Neural crest cell (in vitro differentiated cells): Measurements from ENCODE around the gene DNASE2. TPM values are rescaled to one million over a fixed set of nuclear protein-coding genes. Genes with fewer than 3 reads are reported as not detected.
A peak's percentile ranks its signal among the peaks of the same experiment; 100 is the strongest.

Source experiments
- DNase-seq: peaks from one replicate; pipeline ENCODE4 v3.0.0; 2021; ENCODE audit warnings: low read depth, mixed read lengths, low spot score
- H3K27ac Mint-ChIP-seq: one replicate; pipeline ENCODE4 v1.8.0; 2021; ENCODE audit warnings: mild to moderate bottlenecking, mixed read lengths; ENCODE audit not compliant: unreplicated experiment
- H3K27me3 Mint-ChIP-seq: 2 replicates; pipeline ENCODE4 v1.8.0; 2021; ENCODE audit warnings: low read depth, mild to moderate bottlenecking, mixed read lengths
- H3K36me3 Mint-ChIP-seq: 2 replicates; pipeline ENCODE4 v1.8.0; 2021; ENCODE audit warnings: low read depth, mild to moderate bottlenecking, mixed read lengths
- H3K4me1 Mint-ChIP-seq: 2 replicates; pipeline ENCODE4 v1.8.0; 2021; ENCODE audit warnings: mixed read lengths
- H3K4me3 Mint-ChIP-seq: one replicate; pipeline ENCODE4 v1.8.0; 2021; ENCODE audit warnings: mild to moderate bottlenecking, mixed read lengths
- H3K9me3 Mint-ChIP-seq: 2 replicates; pipeline ENCODE4 v1.8.0; 2021; ENCODE audit warnings: mixed read lengths
- total RNA-seq: library from RNA; stranded (reverse); gene quantifications from 2 replicates; pipeline ENCODE4 v1.2.1, GENCODE V29; 2021
- TF ChIP-seq, protein P1 (sequence below): fragments of 200-600 bp; sonication (generic); conservative IDR thresholded peaks from 2 replicates; pipeline ENCODE4 v1.5.0; 2021; ENCODE audit warnings: antibody characterized with exemption, mild to moderate bottlenecking

The DNASE2 gene
- total RNA-seq, 1 donor from 2014 or later = 11.2 TPM

DNA sequence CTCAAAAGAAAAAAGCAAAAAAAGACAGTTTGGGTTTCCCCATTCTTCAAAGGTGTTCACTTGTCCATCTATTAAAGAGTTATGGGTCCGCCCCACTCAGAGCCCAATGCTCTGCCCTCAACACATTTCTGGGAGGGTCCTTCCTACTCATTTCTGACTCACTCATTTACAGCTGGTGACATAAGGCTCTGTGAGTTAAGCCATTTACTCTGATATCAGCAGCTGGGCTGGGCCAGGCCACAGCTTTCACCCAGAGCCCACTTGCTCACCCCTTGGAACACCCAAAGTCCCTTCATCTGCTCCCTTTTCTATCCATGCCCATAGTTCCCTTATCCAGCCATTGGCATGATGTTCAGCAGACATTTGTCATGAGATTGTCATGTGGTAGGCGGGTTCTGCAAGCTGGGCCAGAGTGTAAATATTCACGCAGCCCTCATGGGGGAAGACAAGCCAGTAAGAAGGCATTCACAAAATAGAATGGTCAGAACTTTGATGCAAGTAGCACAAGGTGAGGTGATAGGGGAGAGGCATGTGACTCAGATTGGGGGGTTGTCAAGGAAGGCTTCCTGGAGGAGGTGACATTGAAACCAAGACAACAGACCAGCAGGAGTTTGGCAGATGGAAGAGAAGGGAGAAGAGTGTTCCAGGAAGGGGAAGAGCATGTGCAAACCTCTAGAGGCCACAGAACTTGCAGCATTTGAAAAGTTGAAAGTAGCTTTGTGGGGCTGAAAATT lies 37.1 kb downstream of the DNASE2 start:
- no peak for DNase-seq
- no peak overlapping the region for H3K4me3 Mint-ChIP-seq
- H3K9me3 Mint-ChIP-seq = no peaks in the 10 kb centered on the region
- H3K27me3 Mint-ChIP-seq = peaks cover 42% of the 10 kb centered on the region
- peaks cover 33% of the 10 kb centered on the region for H3K4me1 Mint-ChIP-seq
- TF ChIP-seq, protein P1, sequence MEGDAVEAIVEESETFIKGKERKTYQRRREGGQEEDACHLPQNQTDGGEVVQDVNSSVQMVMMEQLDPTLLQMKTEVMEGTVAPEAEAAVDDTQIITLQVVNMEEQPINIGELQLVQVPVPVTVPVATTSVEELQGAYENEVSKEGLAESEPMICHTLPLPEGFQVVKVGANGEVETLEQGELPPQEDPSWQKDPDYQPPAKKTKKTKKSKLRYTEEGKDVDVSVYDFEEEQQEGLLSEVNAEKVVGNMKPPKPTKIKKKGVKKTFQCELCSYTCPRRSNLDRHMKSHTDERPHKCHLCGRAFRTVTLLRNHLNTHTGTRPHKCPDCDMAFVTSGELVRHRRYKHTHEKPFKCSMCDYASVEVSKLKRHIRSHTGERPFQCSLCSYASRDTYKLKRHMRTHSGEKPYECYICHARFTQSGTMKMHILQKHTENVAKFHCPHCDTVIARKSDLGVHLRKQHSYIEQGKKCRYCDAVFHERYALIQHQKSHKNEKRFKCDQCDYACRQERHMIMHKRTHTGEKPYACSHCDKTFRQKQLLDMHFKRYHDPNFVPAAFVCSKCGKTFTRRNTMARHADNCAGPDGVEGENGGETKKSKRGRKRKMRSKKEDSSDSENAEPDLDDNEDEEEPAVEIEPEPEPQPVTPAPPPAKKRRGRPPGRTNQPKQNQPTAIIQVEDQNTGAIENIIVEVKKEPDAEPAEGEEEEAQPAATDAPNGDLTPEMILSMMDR = no peak
- no peak overlapping the region for H3K27ac Mint-ChIP-seq
- H3K36me3 Mint-ChIP-seq = no peaks in the 10 kb centered on the region

DNA sequence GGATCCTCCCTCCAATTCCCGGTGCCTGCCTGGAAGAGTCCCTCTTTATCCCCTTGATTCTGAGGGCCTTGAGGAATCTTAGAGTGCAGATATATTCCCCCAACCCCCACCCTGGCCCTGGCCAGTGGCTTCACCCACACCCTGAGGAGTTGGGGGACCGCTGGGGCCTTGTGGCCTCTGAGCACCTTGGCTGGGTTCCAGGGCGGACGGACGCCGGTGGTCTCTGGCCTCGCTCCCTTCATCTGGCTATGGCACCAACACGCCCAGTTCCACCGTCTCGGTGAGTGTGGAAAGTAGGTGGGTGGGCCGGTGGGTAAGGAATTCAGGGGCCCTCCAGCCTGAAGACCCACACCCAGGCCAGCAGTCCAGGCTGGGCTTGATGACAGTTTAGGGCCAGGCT lies 37.9 kb downstream of the DNASE2 start:
- H3K27me3 Mint-ChIP-seq = peaks cover 48% of the 10 kb centered on the region
- no peak for DNase-seq
- H3K4me3 Mint-ChIP-seq = no peak overlapping the region
- no peaks in the 10 kb centered on the region for H3K9me3 Mint-ChIP-seq
- H3K4me1 Mint-ChIP-seq = peaks cover 36% of the 10 kb centered on the region
- no peaks in the 10 kb centered on the region for H3K36me3 Mint-ChIP-seq
- TF ChIP-seq, protein P1 = no peak
- no peak overlapping the region for H3K27ac Mint-ChIP-seq

DNA sequence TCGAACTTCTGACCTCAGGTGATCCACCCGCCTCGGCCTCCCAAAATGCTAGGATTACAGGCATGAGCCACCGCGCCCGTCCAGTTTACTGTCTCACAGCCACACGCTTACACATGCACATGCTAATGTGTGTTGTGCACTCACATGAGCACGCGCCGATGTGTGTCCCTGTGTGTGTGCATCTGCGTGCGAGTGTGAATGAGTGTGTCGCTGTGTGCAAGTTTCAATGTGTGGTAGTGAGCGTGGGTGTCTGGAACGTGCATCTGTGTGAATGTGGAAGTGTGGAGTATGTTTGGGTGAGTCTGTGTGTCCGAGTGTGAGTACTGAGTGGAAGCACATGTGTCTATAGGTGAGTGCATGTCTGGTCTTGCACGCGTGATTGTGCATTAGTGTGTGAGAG lies 38.7 kb downstream of the DNASE2 start:
- Mint-ChIP-seq H3K4me3 (no peak overlapping the region), H3K36me3 (no peaks in the 10 kb centered on the region), H3K27me3 (peaks cover 54% of the 10 kb centered on the region), H3K4me1 (peaks cover 31% of the 10 kb centered on the region), H3K27ac (no peak overlapping the region), H3K9me3 (no peaks in the 10 kb centered on the region)
- DNase-seq = no peak
- TF ChIP-seq, protein P1 = no peak

DNA sequence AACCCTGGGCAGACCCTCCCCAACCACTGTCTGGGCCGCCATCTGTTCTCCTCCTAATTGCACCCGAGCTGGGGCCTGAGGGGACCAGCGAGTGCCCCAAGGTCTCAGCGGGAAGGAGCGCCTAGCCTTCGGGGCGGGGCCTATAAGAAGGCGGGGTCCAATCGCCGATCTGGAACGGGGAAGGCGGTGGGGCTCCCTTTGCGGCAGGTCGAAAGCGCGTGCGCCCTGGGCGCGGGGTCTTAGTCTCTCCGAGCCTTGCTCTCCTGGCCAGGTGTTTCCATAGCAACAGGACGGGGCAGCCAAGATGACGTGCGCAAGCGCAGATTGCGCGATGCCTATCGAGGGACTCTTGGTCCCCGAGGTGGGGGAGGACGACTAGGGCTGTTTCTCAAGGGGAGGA lies 40.2 kb downstream of the DNASE2 start:
- Mint-ChIP-seq H3K9me3 (no peaks in the 10 kb centered on the region), H3K4me1 (peaks cover 37% of the 10 kb centered on the region), H3K36me3 (no peaks in the 10 kb centered on the region), H3K27ac (peak overlapping the region; percentile 81), H3K4me3 (peak overlapping the region; percentile 85), H3K27me3 (peaks cover 68% of the 10 kb centered on the region)
- DNase-seq = peak; percentile 77
- TF ChIP-seq, protein P1 = no peak

DNA sequence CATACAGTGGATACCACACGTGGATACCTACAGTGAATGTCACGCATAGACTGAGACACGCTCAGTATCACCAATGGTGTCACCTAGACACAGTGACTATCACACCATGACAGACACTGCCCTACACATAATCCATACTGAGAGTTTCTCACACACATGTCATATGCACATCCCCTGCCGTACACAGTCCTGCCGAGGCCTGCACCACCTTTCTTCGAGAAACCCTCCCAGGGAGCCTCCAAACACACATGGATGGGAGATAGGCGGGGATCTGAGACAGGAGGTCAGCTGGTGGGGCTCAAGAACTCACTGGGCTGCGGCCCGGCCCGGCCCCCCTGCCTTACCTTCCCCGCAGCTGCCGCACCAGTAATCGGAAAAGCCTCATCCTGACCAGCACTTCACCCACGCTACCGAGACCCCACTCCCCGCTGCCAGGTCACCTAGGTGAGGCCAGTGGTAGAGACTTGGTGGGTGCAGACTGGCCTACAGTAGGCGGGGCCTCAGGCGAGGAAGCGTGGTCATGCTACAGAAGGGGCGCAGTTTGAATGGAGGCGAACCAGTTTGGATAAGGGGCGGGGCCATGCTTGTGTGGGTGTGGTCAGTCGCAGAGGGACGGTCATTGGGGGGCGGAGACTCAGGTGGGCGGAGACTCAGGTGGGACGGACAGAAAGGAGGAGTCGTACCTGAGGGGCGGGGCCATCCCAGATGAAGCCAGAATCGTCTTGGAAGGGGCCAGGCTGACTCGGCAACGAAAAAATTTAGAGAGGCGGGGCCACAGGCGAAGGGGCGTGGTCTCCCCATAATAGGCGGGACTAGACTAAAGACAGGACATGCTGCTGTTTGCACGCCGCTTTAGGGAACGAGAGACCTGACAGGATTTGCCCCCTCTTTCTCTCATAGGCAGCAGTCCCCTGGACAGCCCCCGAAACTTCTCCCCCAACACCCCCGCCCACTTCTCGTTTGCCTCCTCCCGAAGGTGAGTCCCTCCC lies 40.9 kb downstream of the DNASE2 start:
- Mint-ChIP-seq H3K4me3 (peak overlapping the region; percentile 85), H3K36me3 (no peaks in the 10 kb centered on the region), H3K9me3 (no peaks in the 10 kb centered on the region), H3K27ac (no peak overlapping the region), H3K4me1 (peaks cover 38% of the 10 kb centered on the region), H3K27me3 (peaks cover 75% of the 10 kb centered on the region)
- DNase-seq = peak; percentile 66
- TF ChIP-seq, protein P1 = no peak
